Nephron progenitor cell (in vitro differentiated cells): ENCODE measurements around the gene SNTG2.

ENCODE experiments used
- DNase-seq: peaks from one replicate; pipeline ENCODE4 v3.0.0; 2021
- H3K27ac Mint-ChIP-seq: 2 replicates; pipeline ENCODE4 v1.8.0; 2021; ENCODE audit warnings: mild to moderate bottlenecking, moderate library complexity, mixed read lengths
- H3K27me3 Mint-ChIP-seq: 2 replicates; pipeline ENCODE4 v1.8.0; 2021; ENCODE audit warnings: mild to moderate bottlenecking, low read depth, mixed read lengths; ENCODE audit not compliant: poor library complexity
- H3K36me3 Mint-ChIP-seq: 2 replicates; pipeline ENCODE4 v1.8.0; 2021; ENCODE audit warnings: low read depth, mixed read lengths
- H3K4me1 Mint-ChIP-seq: 2 replicates; pipeline ENCODE4 v1.8.0; 2021; ENCODE audit warnings: mixed read lengths
- H3K4me3 Mint-ChIP-seq: 2 replicates; pipeline ENCODE4 v1.8.0; 2021; ENCODE audit warnings: mild to moderate bottlenecking, moderate library complexity, mixed read lengths
- H3K9me3 Mint-ChIP-seq: 2 replicates; pipeline ENCODE4 v1.8.0; 2021; ENCODE audit warnings: mild to moderate bottlenecking, moderate library complexity, mixed read lengths
- TF ChIP-seq, protein P1 (sequence below): fragments of 200-600 bp; sonication (generic); IDR thresholded peaks from 2 replicates; pipeline ENCODE4 v1.5.0; 2021; ENCODE audit warnings: antibody characterized with exemption

SNTG2 gene

DNA sequence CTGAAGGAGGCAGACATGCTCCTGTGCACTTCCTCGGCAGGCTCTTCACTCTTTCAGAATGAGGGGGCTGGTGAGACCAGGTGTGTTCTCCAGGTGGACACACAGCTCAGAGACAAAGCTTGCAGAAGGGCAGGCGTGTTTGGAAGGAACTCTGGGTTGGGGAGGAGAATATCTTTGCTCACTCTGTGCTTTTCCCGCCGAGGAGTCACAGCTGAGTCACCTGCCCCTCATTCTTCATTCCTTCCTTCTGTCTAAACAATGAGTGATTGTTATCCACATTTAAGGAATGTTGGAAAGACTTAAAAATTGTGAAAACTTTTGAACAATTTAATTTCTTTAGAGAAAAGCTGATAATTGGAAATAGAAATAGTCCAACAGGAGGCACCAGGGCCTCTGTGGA, 336.3 kb downstream of the SNTG2 start:
- Mint-ChIP-seq H3K4me3 (no peak overlapping the region), H3K27ac (no peak overlapping the region), H3K9me3 (no peaks in the 10 kb centered on the region), H3K4me1 (peaks cover 20% of the 10 kb centered on the region), H3K36me3 (no peaks in the 10 kb centered on the region), H3K27me3 (peaks cover 24% of the 10 kb centered on the region)
- DNase-seq: no peak
- TF ChIP-seq, protein P1, sequence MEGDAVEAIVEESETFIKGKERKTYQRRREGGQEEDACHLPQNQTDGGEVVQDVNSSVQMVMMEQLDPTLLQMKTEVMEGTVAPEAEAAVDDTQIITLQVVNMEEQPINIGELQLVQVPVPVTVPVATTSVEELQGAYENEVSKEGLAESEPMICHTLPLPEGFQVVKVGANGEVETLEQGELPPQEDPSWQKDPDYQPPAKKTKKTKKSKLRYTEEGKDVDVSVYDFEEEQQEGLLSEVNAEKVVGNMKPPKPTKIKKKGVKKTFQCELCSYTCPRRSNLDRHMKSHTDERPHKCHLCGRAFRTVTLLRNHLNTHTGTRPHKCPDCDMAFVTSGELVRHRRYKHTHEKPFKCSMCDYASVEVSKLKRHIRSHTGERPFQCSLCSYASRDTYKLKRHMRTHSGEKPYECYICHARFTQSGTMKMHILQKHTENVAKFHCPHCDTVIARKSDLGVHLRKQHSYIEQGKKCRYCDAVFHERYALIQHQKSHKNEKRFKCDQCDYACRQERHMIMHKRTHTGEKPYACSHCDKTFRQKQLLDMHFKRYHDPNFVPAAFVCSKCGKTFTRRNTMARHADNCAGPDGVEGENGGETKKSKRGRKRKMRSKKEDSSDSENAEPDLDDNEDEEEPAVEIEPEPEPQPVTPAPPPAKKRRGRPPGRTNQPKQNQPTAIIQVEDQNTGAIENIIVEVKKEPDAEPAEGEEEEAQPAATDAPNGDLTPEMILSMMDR: no peak

DNA sequence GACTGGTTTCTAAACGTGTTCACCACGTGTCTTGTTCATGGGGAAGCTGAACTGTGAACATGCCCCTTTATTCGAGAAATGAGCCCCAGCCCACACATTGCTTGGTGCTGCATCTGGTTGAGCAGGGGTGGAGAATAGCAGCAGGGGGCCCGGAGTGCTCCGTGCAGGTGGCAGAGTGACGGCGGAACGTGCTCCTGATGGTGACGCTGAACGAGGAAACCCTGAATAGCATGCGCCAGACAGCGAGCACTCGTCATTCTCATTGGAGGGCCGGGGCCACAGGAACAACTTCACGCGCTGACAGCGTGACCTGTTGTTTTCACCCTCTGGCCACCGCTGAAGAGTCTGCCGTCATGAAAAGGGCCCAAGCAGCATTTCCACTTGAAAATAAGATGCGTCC, 336.8 kb downstream of the SNTG2 start:
- no peaks in the 10 kb centered on the region for H3K36me3 Mint-ChIP-seq
- no peak overlapping the region for H3K27ac Mint-ChIP-seq
- H3K4me1 Mint-ChIP-seq: peaks cover 16% of the 10 kb centered on the region
- no peak for DNase-seq
- H3K9me3 Mint-ChIP-seq: peaks cover 2% of the 10 kb centered on the region
- no peak overlapping the region for H3K4me3 Mint-ChIP-seq
- peaks cover 24% of the 10 kb centered on the region for H3K27me3 Mint-ChIP-seq
- TF ChIP-seq, protein P1: no peak

DNA sequence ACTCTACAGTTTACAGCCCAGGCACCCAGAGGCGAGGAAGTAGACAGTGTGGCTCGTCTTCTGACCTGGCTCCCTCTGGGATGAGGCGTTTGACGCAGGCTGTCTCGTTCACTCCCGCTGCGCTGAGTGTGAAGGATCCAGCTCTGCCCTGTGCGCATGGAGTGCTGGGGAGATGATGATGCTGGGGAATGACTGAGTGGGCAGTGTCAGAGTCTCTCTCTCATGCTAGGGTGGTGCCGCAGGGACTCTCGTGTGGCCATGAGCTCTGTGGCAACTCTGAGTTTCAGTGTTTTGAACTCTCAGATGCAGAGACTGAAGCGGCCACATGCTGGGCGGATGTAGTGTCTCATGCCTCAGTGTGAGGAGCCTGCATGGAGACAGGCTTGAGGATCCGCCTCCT, 344.3 kb downstream of the SNTG2 start:
- Mint-ChIP-seq H3K27ac (no peak overlapping the region), H3K36me3 (no peaks in the 10 kb centered on the region), H3K9me3 (peaks cover 18% of the 10 kb centered on the region), H3K4me1 (peaks cover 8% of the 10 kb centered on the region), H3K4me3 (no peak overlapping the region), H3K27me3 (peaks cover 20% of the 10 kb centered on the region)
- TF ChIP-seq, protein P1: no peak
- DNase-seq: no peak

DNA sequence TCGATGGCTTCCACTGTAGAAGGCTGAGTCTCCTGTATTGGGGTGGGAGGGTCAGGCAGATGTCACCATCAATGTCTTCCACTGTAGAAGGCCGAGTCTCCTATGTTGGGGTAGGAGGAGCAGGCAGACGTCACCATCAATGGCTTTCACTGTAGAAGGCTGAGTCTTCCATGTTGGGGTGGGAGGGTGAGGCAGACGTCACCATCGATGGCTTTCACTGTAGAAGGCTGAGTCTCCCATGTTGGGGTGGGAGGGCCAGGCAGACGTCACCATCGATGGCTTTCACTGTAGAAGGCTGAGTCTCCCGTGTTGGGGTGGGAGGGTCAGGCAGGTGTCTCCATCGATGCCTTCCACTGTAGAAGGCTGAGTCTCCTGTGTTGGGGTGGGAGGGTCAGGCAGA, 345.1 kb downstream of the SNTG2 start:
- TF ChIP-seq, protein P1: no peak
- Mint-ChIP-seq H3K27ac (no peak overlapping the region), H3K4me1 (peaks cover 8% of the 10 kb centered on the region), H3K36me3 (no peaks in the 10 kb centered on the region), H3K9me3 (peaks cover 18% of the 10 kb centered on the region), H3K27me3 (peaks cover 16% of the 10 kb centered on the region), H3K4me3 (no peak overlapping the region)
- DNase-seq: no peak

DNA sequence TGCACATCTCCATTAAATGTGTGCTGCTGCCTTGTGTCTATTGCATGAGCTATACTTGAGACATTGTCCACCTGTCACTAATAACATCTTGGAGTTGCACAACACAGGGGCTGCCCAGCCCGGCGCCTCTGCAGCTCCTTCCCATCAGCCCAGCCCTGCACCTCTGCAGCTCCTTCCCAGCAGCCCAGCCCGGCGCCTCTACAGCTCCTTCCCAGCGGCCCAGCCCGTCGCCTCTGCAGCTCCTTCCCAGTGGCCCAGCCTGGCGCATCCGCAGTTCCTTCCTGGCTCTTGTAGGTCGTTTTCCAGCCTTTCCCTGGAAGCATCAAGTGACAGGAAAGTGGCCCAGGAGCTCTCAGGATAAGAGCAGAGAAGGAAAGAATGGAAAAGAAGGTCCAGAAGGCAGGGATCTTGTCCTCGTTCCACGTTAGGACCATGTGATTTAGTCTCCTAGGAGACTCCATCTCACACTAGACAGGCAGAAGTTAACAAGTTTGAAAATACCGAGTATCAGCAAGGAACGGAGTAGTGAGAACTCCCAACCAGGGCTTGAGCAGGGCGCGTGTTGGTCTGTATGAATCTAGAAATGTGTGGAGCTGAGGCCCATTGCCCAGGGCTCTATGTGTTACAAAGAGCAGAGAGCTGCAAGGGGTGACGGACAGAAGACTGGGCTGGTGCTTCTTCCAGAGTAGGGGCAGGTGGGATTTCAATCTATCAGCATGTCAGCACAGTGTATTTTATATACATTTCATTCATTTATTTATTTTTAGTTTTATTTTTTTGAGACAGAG, 346.9 kb downstream of the SNTG2 start:
- H3K36me3 Mint-ChIP-seq: no peaks in the 10 kb centered on the region
- H3K4me3 Mint-ChIP-seq: no peak overlapping the region
- H3K27ac Mint-ChIP-seq: no peak overlapping the region
- no peak for DNase-seq
- TF ChIP-seq, protein P1: no peak
- peaks cover 15% of the 10 kb centered on the region for H3K9me3 Mint-ChIP-seq
- H3K4me1 Mint-ChIP-seq: peaks cover 8% of the 10 kb centered on the region
- H3K27me3 Mint-ChIP-seq: peaks cover 11% of the 10 kb centered on the region

DNA sequence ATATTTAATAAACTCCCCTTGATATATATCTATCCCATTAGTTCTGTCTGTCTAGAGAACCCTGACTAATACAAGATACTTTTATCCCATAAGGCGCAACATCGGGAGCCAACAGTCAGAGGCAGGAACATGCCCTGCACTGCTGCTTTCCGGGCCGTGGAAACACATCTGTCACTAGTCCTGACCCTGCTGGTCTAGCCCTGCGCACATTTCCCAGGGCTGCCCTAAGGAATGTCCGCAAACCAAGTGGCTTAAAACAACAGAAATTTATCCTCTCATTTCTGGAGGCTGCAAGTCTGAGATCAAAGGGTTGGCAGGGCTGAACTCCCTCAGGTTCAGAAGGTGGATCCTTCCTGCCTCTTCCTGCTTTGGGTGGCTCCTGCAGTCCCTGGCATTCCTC, 348.4 kb downstream of the SNTG2 start:
- Mint-ChIP-seq H3K27me3 (peaks cover 14% of the 10 kb centered on the region), H3K4me1 (peaks cover 8% of the 10 kb centered on the region), H3K4me3 (no peak overlapping the region), H3K36me3 (no peaks in the 10 kb centered on the region), H3K27ac (no peak overlapping the region), H3K9me3 (peaks cover under 1% of the 10 kb centered on the region)
- DNase-seq: no peak
- TF ChIP-seq, protein P1: no peak
